H1 (cell line): ENCODE results near the gene PPP1R13B. TPM values are rescaled to one million over a fixed set of nuclear protein-coding genes. Genes with fewer than 3 reads are reported as not detected.

Experiments
- ASH2L ChIP-seq: fragments of 200-600, 300-600 bp; sonication (generic); IDR thresholded peaks from one replicate; pipeline ENCODE4 v1.7.1; 2017; ENCODE audit warnings: low read length
- JUND ChIP-seq: IDR thresholded peaks from 2 replicates; pipeline ENCODE4 v1.6.1; 2011; ENCODE audit warnings: mild to moderate bottlenecking, improper control_type of control experiment, low read length
- MAFK ChIP-seq: IDR thresholded peaks from 2 replicates; pipeline ENCODE4 v1.6.1; 2012; ENCODE audit warnings: low read depth, mild to moderate bottlenecking, improper control_type of control experiment, low read length
- SP4 ChIP-seq: IDR thresholded peaks from 2 replicates; pipeline ENCODE4 v1.6.1; 2012; ENCODE audit warnings: low read length, inconsistent platforms
- polyA plus RNA-seq, 7 experiments: library from polyadenylated mRNA; depleted of rRNA in 3 of 7; stranded (reverse) in 5 of 7; unstranded in 2 of 7; fragments of >200 nt in 5 of 7; fragments of 200-250 nt in 2 of 7; gene quantifications; 1 replicate in 5 of 7; 2 replicates in 1 of 7; 4 replicates in 1 of 7; pipeline versions ENCODE4 v1.2.1 to v1.2.3, GENCODE V29; 2011 to 2013; ENCODE audit warnings: missing spikeins in 2 of 7, mixed read lengths in 2 of 7
- total RNA-seq: library from RNA; stranded (reverse); fragmentation: NEBNext Ultra II Directional; extraction: Animal tissue kit (Norgen Biotek cat#: 25700); gene quantifications from 2 replicates; pipeline ENCODE4 v1.2.1, GENCODE V29; 2021
- TF ChIP-seq, protein P1 (sequence below): fragments of 300-600 bp; sonication (generic); IDR thresholded peaks from 2 replicates; pipeline ENCODE4 v1.7.1; 2012; ENCODE audit warnings: low read length, moderate library complexity, mild to moderate bottlenecking, inconsistent platforms; ENCODE audit not compliant: insufficient replicate concordance
- TF ChIP-seq, protein P2 (sequence below), 3 experiments: IDR thresholded peaks; 1 replicate in 2 of 3; 2 replicates in 1 of 3; pipeline versions ENCODE4 v1.5.1 to v1.6.1; 2011; ENCODE audit warnings: low read length in 3 of 3, mild to moderate bottlenecking in 3 of 3, inconsistent platforms in 2 of 3, low read depth in 1 of 3, moderate library complexity in 1 of 3; ENCODE audit not compliant: insufficient read depth in 1 of 3; ENCODE audit errors: control extremely low read depth in 1 of 3

PPP1R13B gene
- total and polyA plus RNA-seq, 2 of the 8 experiments (the other 6 are each of a cell fraction or from before 2014, with no cell fraction given) = 2.6 to 8.9 TPM

DNA sequence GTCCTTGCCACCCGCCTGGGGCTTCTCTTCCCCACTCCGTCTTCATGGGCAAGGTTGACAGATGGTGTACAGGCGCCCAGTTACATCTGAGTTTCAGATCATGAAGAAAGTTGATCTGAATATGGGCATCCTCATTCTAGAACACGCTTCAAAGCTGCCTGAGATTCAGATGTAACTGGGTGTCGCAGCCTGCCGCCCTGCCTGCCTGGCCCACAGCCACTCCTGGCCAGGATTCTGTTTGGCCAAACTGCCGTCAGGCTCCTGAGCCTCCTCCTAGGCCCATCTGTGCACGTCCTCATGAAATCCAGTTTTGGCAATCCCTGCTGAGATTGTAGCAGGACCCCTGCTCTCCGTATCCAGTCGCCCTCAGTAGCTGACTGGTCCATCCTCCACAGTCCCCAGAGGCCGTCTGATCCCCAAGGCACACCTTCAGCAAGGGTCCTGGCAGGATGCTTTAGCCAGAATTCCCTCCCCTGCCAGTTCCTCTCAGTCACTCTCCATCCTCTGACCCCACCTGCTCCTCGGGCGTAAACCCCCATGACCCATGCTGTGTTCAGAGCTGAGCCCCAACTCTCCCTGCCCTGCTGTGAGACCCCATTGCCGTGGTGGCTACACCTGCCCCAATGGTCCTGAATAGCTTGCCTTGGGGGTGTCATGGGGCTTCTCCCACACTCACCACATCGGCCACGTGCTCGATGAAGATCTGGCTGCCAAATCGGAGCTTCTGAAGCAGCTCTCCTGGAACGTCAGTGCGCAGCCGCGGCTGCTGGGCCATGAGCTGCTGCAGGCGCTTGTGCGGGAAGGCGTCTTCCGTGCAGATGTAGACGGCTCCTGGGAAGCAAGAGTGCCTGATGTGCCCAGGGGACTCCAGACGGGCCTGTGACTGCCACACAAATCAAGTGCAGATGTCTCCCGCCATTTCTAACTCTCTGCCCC is 144.6 kb downstream of the PPP1R13B start (continued):
- TF ChIP-seq, protein P1, sequence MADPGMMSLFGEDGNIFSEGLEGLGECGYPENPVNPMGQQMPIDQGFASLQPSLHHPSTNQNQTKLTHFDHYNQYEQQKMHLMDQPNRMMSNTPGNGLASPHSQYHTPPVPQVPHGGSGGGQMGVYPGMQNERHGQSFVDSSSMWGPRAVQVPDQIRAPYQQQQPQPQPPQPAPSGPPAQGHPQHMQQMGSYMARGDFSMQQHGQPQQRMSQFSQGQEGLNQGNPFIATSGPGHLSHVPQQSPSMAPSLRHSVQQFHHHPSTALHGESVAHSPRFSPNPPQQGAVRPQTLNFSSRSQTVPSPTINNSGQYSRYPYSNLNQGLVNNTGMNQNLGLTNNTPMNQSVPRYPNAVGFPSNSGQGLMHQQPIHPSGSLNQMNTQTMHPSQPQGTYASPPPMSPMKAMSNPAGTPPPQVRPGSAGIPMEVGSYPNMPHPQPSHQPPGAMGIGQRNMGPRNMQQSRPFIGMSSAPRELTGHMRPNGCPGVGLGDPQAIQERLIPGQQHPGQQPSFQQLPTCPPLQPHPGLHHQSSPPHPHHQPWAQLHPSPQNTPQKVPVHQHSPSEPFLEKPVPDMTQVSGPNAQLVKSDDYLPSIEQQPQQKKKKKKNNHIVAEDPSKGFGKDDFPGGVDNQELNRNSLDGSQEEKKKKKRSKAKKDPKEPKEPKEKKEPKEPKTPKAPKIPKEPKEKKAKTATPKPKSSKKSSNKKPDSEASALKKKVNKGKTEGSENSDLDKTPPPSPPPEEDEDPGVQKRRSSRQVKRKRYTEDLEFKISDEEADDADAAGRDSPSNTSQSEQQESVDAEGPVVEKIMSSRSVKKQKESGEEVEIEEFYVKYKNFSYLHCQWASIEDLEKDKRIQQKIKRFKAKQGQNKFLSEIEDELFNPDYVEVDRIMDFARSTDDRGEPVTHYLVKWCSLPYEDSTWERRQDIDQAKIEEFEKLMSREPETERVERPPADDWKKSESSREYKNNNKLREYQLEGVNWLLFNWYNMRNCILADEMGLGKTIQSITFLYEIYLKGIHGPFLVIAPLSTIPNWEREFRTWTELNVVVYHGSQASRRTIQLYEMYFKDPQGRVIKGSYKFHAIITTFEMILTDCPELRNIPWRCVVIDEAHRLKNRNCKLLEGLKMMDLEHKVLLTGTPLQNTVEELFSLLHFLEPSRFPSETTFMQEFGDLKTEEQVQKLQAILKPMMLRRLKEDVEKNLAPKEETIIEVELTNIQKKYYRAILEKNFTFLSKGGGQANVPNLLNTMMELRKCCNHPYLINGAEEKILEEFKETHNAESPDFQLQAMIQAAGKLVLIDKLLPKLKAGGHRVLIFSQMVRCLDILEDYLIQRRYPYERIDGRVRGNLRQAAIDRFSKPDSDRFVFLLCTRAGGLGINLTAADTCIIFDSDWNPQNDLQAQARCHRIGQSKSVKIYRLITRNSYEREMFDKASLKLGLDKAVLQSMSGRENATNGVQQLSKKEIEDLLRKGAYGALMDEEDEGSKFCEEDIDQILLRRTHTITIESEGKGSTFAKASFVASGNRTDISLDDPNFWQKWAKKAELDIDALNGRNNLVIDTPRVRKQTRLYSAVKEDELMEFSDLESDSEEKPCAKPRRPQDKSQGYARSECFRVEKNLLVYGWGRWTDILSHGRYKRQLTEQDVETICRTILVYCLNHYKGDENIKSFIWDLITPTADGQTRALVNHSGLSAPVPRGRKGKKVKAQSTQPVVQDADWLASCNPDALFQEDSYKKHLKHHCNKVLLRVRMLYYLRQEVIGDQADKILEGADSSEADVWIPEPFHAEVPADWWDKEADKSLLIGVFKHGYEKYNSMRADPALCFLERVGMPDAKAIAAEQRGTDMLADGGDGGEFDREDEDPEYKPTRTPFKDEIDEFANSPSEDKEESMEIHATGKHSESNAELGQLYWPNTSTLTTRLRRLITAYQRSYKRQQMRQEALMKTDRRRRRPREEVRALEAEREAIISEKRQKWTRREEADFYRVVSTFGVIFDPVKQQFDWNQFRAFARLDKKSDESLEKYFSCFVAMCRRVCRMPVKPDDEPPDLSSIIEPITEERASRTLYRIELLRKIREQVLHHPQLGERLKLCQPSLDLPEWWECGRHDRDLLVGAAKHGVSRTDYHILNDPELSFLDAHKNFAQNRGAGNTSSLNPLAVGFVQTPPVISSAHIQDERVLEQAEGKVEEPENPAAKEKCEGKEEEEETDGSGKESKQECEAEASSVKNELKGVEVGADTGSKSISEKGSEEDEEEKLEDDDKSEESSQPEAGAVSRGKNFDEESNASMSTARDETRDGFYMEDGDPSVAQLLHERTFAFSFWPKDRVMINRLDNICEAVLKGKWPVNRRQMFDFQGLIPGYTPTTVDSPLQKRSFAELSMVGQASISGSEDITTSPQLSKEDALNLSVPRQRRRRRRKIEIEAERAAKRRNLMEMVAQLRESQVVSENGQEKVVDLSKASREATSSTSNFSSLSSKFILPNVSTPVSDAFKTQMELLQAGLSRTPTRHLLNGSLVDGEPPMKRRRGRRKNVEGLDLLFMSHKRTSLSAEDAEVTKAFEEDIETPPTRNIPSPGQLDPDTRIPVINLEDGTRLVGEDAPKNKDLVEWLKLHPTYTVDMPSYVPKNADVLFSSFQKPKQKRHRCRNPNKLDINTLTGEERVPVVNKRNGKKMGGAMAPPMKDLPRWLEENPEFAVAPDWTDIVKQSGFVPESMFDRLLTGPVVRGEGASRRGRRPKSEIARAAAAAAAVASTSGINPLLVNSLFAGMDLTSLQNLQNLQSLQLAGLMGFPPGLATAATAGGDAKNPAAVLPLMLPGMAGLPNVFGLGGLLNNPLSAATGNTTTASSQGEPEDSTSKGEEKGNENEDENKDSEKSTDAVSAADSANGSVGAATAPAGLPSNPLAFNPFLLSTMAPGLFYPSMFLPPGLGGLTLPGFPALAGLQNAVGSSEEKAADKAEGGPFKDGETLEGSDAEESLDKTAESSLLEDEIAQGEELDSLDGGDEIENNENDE = no peak
- TF ChIP-seq SP4 (no peak), ASH2L (no peak), MAFK (no peak), JUND (no peak)
- TF ChIP-seq, protein P2, sequence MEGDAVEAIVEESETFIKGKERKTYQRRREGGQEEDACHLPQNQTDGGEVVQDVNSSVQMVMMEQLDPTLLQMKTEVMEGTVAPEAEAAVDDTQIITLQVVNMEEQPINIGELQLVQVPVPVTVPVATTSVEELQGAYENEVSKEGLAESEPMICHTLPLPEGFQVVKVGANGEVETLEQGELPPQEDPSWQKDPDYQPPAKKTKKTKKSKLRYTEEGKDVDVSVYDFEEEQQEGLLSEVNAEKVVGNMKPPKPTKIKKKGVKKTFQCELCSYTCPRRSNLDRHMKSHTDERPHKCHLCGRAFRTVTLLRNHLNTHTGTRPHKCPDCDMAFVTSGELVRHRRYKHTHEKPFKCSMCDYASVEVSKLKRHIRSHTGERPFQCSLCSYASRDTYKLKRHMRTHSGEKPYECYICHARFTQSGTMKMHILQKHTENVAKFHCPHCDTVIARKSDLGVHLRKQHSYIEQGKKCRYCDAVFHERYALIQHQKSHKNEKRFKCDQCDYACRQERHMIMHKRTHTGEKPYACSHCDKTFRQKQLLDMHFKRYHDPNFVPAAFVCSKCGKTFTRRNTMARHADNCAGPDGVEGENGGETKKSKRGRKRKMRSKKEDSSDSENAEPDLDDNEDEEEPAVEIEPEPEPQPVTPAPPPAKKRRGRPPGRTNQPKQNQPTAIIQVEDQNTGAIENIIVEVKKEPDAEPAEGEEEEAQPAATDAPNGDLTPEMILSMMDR (IDR thresholded peaks at IDR 0.05; ENCODE audit: control extremely low read depth in 1 of 3, insufficient read depth in 1 of 3, low read depth in 1 of 3, low read length in 3 of 3) = no peak
